HG03378 (cell line): ENCODE results near the gene ZNF256.

Experiments
- ATAC-seq: cut with Tn5 transposase; IDR thresholded peaks from one replicate; pipeline ENCODE4 v1.9.1; 2021; ENCODE audit warnings: mild to moderate bottlenecking, moderate library complexity; ENCODE audit not compliant: unreplicated experiment

Gene ZNF256

DNA sequence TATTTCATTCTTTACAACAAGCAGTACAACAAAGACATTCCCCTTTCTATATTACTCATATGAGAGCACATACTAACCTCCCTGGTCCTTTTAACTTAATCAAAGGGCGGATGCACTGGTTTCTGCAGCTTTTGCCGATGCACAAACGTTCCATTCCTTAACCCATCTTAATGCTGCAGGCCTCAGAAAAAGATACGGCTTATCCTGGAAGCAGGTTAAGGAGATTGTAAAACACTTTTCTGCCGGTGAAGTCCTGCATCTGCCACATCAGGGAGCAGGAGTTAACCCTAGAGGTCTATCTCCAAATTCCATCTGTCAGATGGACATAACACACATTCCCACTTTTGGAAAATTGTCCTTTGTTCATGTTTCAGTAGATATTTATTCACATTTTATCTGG, 47.2 kb downstream of the ZNF256 start:
- ATAC-seq, result no peak
